Cerebellar nuclear complex (tissue), 1 donor: Measurements from ENCODE around the gene ZNF556.
"Not testable (repeated sequence)": the region's sequence is repeated elsewhere in the genome, so short reads cannot be mapped to it uniquely, and the experiment has no call there.

Experiments
- DNase-seq, 2 experiments: peaks; one replicate each; lab custom pipeline; 2025; lab: John Stamatoyannopoulos, UW

The ZNF556 gene

GRCh38 chr19:2853015-2853606 lies 14.0 kb upstream of the ZNF556 start:
- DNase-seq, result no peak

- DNase-seq, result no peak
Measured at GRCh38 chr19:2854849-2855248, 12.3 kb upstream of the ZNF556 start.

DNA sequence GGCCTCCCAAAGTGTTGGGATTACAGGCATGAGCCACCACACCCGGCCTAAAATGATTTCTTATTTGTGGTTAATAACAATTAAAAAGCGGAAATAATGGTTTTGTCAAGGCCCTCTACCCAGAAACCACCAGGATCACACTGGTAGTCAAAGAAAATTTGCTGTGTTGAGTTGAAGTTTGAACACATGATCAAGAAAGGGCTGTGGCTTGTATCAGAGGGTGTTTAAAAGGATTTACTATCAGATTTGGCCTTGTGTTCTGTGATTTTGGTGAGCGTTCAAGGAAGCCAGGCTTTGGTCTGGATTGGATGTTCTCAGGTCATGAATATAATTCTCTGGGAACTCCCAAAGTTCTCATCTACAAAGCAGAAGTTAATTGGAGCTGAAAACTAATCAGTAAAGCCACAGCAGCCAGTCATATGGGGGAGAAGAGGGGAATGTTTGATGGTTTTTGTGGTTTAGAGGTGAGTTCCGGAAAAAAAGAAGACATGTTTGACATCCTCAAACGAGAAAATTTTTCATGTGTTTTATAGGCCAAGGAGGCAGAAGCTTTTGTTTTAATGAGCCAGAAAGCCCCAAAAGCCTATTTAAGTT lies 10.6 kb upstream of the ZNF556 start:
- no peak for DNase-seq

- no peak for DNase-seq
Measured at GRCh38 chr19:2858864-2859263, 8.3 kb upstream of the ZNF556 start.

- no peak for DNase-seq
Measured at GRCh38 chr19:2863816-2864215, 3.3 kb upstream of the ZNF556 start.

DNA sequence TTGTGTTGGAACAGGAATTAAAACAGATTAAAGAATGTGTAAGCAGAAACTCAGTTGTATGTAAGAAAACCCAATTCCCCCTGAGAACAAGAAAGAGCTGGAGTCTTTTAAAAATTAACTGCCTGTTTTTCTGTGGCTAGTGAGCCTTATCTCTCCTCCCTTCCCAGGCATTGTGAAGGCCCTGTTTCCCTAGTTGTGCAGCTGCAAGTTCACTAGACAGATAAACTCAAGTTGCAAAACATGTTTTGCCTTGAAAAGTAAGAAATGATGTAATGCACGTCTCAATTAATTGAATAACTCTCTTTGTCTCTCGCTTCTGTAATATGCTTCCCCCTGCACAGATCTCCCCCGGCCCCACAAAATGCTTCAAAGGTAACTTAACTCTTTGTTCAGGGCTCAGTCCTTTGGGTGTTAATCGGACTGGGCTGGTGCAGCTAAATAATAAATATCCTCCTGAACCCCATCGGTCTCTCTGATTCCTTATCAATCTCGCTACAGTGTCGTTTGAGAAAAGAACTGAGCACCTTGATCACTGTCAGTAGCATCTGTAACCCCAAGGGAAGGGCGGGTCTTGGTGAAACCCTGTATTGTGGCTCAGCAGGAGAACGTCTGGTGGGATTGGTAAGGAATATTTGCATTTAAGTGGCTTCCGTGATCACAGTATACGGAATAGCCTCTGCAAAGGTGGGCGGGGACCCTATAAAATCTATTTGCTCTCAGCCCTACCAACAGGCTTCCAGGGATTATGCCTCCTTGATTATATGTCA lies 1.6 kb upstream of the ZNF556 start:
- no peak for DNase-seq

DNA sequence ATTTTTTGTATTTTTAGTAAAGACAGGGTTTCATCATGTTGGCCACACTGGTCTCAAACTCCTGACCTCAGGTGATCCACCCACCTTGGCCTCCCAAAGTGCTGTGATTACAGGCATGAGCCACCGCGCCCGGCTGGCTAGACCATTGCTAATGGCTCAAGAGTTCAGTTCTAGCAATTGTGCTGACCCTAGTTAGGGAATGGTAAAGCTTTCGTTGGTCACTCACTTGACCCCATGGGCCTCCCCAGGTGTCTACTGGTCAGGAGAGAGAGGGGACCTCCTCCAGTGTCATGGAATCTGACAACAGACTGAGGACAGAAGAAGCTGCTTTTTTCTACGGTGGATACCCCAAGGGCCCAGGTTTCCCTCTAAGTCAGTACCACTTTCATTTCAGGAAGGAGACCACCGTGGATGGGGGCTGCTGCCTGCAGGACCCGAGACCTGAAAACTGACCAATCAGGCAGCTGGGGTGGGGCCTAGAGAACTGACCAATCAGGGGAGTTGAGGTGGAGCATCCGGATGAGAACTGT lies 575 bp upstream of the ZNF556 start:
- DNase-seq, result no peak

GRCh38 chr19:2869618-2870017 lies 2.5 kb downstream of the ZNF556 start:
- no peak for DNase-seq

- DNase-seq, result not testable (repeated sequence)
Measured at GRCh38 chr19:2872175-2872574, 5.0 kb downstream of the ZNF556 start.

DNA sequence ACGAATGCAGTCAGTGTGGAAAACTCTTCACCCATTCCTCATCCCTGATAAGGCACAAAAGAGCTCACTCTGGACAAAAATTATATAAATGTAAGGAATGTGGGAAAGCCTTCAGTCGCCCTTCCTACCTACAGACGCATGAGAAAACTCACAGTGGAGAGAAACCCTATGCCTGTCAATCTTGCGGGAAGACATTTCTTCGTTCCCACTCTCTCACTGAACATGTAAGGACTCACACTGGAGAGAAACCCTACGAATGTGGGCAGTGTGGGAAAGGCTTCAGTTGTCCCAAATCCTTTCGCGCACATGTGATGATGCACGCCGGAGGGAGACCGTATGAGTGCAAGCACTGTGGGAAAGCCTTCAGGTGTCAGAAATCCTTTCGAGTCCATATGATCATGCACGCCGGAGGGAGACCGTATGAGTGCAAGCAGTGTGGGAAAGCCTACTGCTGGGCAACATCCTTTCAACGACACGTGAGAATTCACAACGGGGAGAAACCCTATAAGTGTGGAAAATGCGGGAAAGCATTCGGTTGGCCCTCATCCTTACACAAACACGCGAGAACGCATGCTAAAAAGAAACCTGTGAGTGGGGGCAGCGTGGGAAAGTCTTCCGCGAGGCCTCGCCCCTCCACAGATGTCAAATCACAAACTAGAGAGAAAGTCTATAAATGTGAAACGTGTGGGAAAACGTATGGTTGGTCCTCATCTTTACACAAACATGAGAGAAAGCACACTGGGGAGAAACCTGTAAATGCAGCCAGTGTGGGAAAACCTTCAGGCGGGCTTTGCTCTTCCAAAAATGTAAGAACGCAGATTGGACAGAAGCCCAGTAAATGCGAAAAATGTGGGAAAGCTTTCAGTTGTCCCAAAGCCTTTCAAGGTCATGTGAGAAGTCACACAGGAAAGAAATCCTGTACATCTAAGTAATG lies 10.5 kb downstream of the ZNF556 start:
- no peak for DNase-seq

DNA sequence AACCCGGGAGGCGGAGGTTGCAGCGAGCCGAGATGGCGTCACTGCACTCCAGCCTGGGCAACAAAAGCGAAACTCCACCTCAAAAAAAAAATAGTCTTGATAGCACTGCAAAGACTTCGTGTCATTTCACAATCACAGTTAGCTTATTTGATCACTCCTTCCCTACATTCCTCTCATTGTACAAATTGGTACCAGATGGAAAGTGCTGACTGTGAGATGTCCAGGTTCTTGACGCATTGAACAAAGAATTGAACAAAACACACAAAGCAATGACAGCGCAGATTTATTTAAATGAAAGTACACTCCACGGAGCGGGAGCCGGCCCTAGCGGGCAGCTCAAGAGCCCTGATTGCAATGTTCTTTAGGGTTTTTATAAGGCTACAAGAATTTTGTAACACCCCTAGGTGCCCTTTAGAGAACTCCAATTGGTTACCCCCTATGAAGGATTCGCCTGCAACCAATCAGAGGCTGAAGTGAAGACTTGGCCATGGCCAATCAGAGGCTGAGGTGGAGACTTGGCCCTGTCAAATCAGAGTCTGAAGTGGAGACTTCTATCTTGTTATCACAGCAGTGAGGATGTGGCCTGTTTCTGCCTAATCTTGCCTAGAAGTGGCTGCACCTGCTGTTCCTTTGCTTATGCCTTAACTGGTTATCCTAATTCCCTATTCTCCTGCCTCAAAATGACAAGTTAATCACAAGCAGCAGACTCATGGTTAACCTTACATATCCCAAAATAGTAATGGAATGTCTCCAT lies 16.7 kb downstream of the ZNF556 start:
- DNase-seq, result no peak

- DNase-seq, result no peak
Measured at GRCh38 chr19:2885736-2886135, 18.6 kb downstream of the ZNF556 start.

DNA sequence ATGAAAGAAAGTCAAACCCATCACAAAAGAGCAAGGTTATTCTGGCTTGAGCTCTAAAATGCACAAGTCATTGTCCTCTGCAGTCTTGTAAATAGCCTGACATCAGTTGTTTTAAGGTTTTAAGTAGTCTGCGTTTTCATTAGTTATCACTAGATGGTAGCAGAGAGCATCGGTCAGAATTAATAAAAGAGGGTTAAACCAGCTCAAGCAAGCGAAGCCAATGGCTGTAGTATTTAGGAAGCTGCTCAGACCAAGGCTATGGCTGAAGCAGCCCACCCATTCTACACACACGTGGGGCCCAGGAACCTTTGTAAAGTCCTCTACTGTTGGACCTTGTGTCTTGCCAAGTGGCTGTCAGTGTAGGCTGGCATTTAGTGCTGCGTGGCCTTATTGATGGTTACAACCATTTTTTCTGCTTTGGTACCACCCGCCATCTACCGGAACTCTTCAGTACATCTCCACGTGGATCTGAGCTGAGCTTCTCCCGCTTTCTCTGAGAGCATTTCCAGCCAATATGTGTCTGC lies 20.3 kb downstream of the ZNF556 start:
- DNase-seq, result peak in 1 of 2 experiments; percentile 74

GRCh38 chr19:2888731-2889224 lies 21.6 kb downstream of the ZNF556 start:
- no peak for DNase-seq

DNA sequence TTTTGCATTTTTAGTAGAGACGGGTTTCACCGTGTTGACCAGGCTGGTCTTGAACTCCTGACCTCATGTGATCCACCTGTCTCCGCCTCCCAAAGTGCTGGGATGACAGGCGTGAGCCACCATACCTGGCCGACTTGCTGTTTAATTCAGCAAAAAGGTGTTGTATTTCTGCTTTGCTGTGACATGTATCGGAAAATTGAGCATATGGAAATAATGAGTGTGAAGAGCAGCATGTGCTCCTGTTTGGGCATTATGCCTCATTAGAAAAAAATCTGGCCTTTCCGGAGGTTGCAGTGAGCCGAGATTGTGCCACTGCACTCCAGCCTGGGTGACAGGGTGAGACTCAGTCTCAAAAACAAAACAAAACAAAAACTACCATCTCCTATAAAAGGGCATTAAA lies 23.4 kb downstream of the ZNF556 start:
- peak in 1 of 2 experiments; percentile 27 for DNase-seq

DNA sequence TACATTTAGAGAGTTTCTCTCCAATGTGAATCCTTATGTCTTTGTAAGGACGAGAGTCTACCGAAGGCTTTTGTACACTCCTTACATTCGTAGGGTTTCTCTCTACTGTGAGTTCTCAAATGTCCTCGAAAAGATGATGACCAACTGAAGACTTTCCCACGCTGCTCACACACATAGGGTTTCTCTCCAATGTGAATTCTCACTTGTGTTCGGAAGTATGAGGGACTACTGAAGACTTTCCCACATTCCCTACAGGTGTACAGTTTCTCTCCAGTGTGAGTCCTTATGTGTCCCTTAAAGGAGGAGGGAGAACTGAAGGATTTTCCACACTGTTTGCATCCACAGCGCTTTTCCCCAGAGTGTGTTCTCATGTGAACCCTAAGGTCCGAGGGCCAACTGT lies 29.6 kb downstream of the ZNF556 start:
- DNase-seq, result no peak

- DNase-seq, result peak; percentile 92 to 99
Measured at GRCh38 chr19:2900296-2901252, 33.4 kb downstream of the ZNF556 start, which contains the start of gene ZNF57. Gene ZNF57, plus strand, starts transcription at chr19:2900928. Its CDS starts 118 bp downstream, at chr19:2901046.

DNA sequence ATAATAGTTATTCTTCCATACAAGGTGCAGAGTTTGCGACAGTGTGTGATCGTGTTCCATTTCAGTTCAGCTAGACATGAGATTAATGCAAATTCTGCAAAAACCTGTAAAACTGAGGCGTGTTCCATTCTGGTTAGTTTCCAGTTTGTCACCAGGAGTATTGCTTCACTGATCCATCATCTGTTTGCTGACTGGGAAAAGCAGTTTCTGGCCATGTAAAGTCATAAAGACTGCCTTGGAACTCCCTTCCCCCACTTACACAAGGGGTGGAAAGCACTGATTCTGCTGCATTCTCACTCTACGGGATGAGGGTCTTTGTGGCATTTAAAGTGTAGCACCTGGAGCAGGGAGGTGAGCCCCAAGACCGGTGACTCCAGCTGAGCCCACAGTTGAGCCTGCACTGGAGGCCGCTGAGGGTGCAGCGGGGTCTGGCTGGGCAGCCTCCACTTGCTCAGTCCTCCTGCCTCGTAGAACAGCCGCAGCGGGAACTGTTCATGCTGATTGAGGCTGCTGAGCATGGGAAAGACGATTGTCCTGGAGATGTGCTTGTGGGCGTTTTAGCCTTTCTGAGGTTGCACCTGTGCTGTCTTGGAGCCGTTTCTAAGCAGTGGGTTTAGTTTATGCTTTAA lies 35.6 kb downstream of the ZNF556 start:
- no peak for DNase-seq

DNA sequence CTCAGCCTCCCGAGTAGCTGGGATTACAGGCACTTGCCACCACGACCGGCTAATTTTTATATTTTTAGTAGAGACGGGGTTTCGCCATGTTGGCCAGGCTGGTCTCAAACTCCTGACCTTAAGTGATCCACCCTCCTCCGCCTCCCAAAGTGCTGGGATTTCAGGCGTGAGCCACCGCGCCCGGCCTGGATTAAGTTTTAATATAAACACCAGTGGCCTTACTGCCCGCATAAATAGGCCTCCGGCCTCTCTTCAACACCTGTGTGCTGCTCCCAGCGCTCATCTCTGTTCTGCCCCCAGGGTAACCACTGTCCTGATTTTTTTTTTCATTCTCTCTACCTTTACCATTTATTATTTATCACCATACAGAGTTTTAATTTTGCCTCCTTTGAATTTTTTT lies 36.2 kb downstream of the ZNF556 start:
- not testable (repeated sequence) for DNase-seq
